ENCODE results near the gene ZNF681. TPM values are rescaled to one million over a fixed set of nuclear protein-coding genes. Genes with fewer than 3 reads are reported as not detected.
"Not testable (repeated sequence)": the region's sequence is repeated elsewhere in the genome, so short reads cannot be mapped to it uniquely, and the experiment has no call there.

Gene ZNF681
- total and polyA plus RNA-seq, 8 donors = 0.62 to 3.5 (median 0.92) TPM; not detected in 1

DNA sequence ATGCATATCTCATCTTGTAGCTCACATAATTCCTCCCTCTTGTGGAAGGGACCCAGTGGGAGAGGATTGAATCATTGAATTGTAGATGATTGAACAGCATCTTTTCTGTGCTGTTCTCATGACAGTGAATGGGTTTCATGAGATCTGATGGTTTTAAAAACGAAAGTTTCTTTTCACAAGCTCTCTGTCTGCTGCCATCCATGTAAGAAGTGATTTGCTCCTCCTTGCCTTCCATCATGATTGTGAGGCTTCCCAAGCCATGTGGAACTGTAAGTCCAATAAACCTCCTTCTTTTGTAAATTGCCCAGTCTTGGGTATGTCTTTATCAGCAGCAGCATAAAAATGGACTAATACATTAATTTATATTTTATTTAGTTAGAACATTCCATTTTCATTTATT is 52.0 kb downstream of the ZNF681 start:
- no peak overlapping the region for H3K27ac ChIP-seq
- no peaks in the 10 kb centered on the region for H3K27me3 ChIP-seq
- H3K4me3 ChIP-seq = no peak overlapping the region
- peaks cover 0 to 5% (median 0%) of the 10 kb centered on the region in 4 donors for H3K9me3 ChIP-seq
- WGBS, 5 donors = 83 to 100% (median 94%) methylated on average over 1 of the region's 1 CpG
- H3K4me1 ChIP-seq = no peaks in the 10 kb centered on the region
- intact Hi-C loops (cut with DNase I; ENCODE audit: low total_unique reads) = no loop called here
- H3K36me3 ChIP-seq = no peaks in the 10 kb centered on the region
- DNase-seq = no peak
- TF ChIP-seq, protein P1, sequence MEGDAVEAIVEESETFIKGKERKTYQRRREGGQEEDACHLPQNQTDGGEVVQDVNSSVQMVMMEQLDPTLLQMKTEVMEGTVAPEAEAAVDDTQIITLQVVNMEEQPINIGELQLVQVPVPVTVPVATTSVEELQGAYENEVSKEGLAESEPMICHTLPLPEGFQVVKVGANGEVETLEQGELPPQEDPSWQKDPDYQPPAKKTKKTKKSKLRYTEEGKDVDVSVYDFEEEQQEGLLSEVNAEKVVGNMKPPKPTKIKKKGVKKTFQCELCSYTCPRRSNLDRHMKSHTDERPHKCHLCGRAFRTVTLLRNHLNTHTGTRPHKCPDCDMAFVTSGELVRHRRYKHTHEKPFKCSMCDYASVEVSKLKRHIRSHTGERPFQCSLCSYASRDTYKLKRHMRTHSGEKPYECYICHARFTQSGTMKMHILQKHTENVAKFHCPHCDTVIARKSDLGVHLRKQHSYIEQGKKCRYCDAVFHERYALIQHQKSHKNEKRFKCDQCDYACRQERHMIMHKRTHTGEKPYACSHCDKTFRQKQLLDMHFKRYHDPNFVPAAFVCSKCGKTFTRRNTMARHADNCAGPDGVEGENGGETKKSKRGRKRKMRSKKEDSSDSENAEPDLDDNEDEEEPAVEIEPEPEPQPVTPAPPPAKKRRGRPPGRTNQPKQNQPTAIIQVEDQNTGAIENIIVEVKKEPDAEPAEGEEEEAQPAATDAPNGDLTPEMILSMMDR (IDR thresholded peaks at IDR 0.05) = no peak
- no peak for TF ChIP-seq POLR2AphosphoS5 (IDR thresholded peaks at IDR 0.05)
- TF ChIP-seq POLR2A (IDR thresholded peaks at IDR 0.05) = no peak
- TF ChIP-seq EP300 (IDR thresholded peaks at IDR 0.05) = no peak

DNA sequence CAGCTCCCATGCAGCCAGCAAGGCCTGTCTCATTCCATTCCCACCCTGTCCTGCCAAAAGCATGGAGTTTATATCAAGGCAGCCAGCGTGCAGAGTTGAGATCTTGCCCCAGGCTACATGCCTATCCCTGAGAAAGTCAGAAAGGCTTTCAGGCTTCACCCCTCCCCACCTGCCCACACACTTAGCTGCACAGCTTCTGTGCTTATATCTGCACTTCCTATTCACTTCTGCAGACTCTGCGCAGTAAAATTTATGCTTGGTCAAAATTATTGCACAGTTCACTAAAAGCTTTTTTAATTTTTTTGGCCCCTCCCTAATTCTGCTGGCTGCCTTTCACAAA is 59.2 kb downstream of the ZNF681 start:
- H3K4me1 ChIP-seq = no peaks in the 10 kb centered on the region
- no peak for DNase-seq
- WGBS, 5 donors = 66 to 79% (median 75%) methylated on average over 2 of the region's 2 CpGs
- intact Hi-C loops (cut with DNase I; ENCODE audit: low total_unique reads) = no loop called here
- TF ChIP-seq POLR2A (IDR thresholded peaks at IDR 0.05) = no peak
- TF ChIP-seq POLR2AphosphoS5 (IDR thresholded peaks at IDR 0.05) = no peak
- TF ChIP-seq, protein P1 (IDR thresholded peaks at IDR 0.05) = no peak
- no peak for TF ChIP-seq EP300 (IDR thresholded peaks at IDR 0.05)
- H3K27ac ChIP-seq = no peak overlapping the region
- no peaks in the 10 kb centered on the region for H3K27me3 ChIP-seq
- H3K36me3 ChIP-seq = no peaks in the 10 kb centered on the region
- no peak overlapping the region for H3K4me3 ChIP-seq
- peaks cover 0 to 21% (median 4%) of the 10 kb centered on the region in 4 donors for H3K9me3 ChIP-seq

DNA sequence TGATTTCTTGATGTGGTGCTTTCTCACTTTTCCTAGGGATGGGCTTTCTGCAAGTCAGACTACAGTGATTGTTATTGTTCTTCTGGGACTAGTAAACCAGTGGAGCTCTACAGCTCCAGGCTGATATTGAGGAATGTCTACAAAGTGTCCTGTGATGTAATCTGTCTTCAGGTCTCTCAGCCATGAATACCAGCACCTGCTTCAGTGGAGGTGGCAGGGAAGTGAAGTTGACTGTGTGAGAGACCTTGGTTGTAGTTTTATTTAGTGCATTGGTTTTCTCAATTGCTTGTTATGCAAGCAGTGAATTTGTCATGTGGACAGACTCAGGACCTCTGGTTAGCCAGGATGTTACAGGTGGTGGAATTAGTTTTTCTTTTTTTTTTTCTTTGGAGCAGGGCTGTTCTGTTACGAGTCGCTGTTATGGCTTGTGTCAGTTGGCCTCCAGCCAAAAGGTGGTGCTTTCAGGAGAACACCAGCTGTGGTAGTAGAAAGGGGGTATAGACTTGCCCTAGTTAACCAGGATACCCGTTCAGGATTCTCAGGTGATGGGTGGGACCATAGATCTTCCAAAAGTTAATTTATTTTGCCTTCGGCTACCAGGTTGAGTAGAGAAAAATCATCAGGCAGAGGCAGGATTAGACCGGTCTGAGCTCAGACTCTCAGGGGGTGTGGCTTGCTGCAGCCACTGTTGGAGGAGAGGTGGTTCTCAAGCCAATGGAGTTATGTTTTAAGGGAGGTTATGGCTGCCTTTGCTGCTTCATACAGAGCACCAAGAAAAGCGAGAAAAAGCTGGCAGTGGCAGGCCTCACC is 59.8 kb downstream of the ZNF681 start:
- Histone ChIP-seq H3K4me1 (no peaks in the 10 kb centered on the region), H3K27me3 (no peaks in the 10 kb centered on the region), H3K36me3 (no peaks in the 10 kb centered on the region), H3K9me3 (peaks cover 0 to 21% (median 4%) of the 10 kb centered on the region in 4 donors), H3K4me3 (no peak overlapping the region), H3K27ac (no peak overlapping the region)
- TF ChIP-seq, protein P1 (IDR thresholded peaks at IDR 0.05) = no peak
- no peak for TF ChIP-seq EP300 (IDR thresholded peaks at IDR 0.05)
- intact Hi-C loops (cut with DNase I; ENCODE audit: low total_unique reads) = no loop called here
- DNase-seq = peak; percentile 27 to 58
- 35 to 59% (median 52%) methylated on average over 6 of the region's 6 CpGs for WGBS, 5 donors

DNA sequence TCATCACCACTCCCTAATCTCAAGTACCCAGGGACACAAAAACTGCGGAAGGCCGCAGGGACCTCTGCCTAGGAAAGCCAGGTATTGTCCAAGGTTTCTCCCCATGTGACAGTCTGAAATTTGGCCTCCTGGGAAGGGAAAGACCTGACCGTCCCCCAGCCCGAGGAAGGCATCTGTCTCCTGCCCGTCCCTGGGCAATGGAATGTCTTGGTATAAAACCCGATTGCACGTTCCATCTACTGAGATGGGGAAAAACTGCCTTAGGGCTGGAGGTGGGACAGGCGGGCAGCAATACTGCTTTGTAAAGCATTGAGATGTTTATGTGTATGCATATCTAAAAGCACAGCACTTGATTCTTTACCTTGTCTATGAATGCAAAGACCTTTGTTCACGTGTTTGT is 65.8 kb downstream of the ZNF681 start:
- H3K27me3 ChIP-seq; H3K9me3 ChIP-seq; H3K4me1 ChIP-seq; H3K27ac ChIP-seq; intact Hi-C loops (cut with DNase I; ENCODE audit: low total_unique reads); H3K36me3 ChIP-seq; DNase-seq; H3K4me3 ChIP-seq: not testable (repeated sequence)
- WGBS, 5 donors = 63 to 81% (median 64%) methylated on average over 7 to 9 of the region's 9 CpGs

Other genes starting within 250 kb of the ZNF681 start
- 10 to 100 TPM in 3 of 5 donors, 1 to 10 TPM in 2; 2.7 to 42.9 (median 11.0) TPM for gene ZNF675, start 71.7 kb downstream of the ZNF681 start, total RNA-seq
- gene ZNF675, start 71.7 kb downstream of the ZNF681 start, polyA plus RNA-seq = 1 to 10 TPM; 3.0 to 5.2 (median 3.4) TPM
- gene ZNF726, start 156.0 kb upstream of the ZNF681 start, total RNA-seq = 10 to 100 TPM in 1 of 5 donors, 1 to 10 TPM in 4; 3.5 to 21.1 (median 6.2) TPM
- gene ZNF726, start 156.0 kb upstream of the ZNF681 start, polyA plus RNA-seq = 1 to 10 TPM; 1.2 to 2.4 (median 2.4) TPM